HCT116 (cell line): ENCODE data around the gene KMT5C.

Experiments used
- CEBPB ChIP-seq: IDR thresholded peaks from 2 replicates; pipeline ENCODE4 v1.6.1; 2012; ENCODE audit warnings: low read depth
- EZH2 ChIP-seq: fragments of 200-600 bp; sonication (generic); IDR thresholded peaks from 2 replicates; pipeline ENCODE4 v1.6.1; 2017; ENCODE audit warnings: antibody characterized with exemption, mixed run types
- POLR2A ChIP-seq: IDR thresholded peaks from 2 replicates; pipeline ENCODE4 v1.7.0; 2011; ENCODE audit warnings: borderline replicate concordance; ENCODE audit not compliant: insufficient read depth, insufficient read length; ENCODE audit errors: extremely low read depth
- POLR2AphosphoS5 ChIP-seq: IDR thresholded peaks from 2 replicates; pipeline ENCODE4 v1.6.1; 2011; ENCODE audit warnings: mild to moderate bottlenecking, low read depth, low read length, moderate library complexity
- TCF7L2 ChIP-seq: IDR thresholded peaks from 2 replicates; pipeline ENCODE4 v1.7.0; 2011; ENCODE audit warnings: borderline replicate concordance, inconsistent platforms; ENCODE audit not compliant: insufficient read depth, insufficient read length; ENCODE audit errors: extremely low read depth
- TF ChIP-seq, protein P1 (sequence below): IDR thresholded peaks from 2 replicates; pipeline ENCODE4 v1.6.1; 2011; ENCODE audit warnings: mild to moderate bottlenecking, low read length, moderate library complexity; ENCODE audit not compliant: insufficient replicate concordance; ENCODE audit errors: extremely low read depth
- TF ChIP-seq, protein P2 (sequence below), 3 experiments: fragments of 200-600 bp in 1 of 3; sonication (generic) in 1 of 3; IDR thresholded peaks in 2 of 3; conservative IDR thresholded peaks in 1 of 3; 2 replicates each; pipeline ENCODE4 v1.5.1; 2012 to 2017; ENCODE audit warnings: low read depth in 2 of 3, low read length in 2 of 3, antibody characterized with exemption in 1 of 3, borderline replicate concordance in 1 of 3, control low read depth in 1 of 3, mild to moderate bottlenecking in 1 of 3, mixed read lengths in 1 of 3, mixed run types in 1 of 3, moderate library complexity in 1 of 3; ENCODE audit not compliant: insufficient read depth in 1 of 3
- TF ChIP-seq, protein P3 (sequence below): IDR thresholded peaks from 2 replicates; pipeline ENCODE4 v1.6.1; 2012
- TF ChIP-seq, protein P4 (sequence below): IDR thresholded peaks from 2 replicates; pipeline ENCODE4 v1.6.1; 2012; ENCODE audit warnings: low read depth

DNA sequence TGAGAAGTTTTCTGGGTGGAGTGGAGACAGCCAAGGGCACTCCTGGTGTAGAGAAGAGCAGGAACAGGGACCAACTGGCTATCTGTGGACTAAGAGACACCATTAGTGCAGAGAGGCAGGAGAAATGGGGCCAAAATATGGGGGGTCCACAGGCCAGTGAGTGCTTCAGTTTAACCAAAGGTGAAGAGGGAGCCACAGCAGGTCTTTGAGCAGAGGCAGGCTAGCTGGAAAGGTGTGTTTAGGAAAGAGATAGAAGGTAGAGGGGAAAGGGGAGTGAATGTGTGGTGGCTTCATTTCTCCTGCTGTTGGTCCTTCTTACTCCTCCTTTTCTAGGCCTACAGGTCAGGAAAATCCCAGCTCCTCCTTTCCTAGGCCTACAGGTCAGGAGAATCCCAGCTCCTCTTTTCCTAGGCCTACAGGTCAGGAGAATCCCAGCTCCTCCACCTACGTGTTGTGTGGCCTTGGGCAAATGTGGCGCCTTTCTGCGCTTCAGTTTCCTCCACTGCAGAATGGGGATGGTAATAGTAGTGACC lies 42.9 kb downstream of the KMT5C start:
- TF ChIP-seq, protein P1, sequence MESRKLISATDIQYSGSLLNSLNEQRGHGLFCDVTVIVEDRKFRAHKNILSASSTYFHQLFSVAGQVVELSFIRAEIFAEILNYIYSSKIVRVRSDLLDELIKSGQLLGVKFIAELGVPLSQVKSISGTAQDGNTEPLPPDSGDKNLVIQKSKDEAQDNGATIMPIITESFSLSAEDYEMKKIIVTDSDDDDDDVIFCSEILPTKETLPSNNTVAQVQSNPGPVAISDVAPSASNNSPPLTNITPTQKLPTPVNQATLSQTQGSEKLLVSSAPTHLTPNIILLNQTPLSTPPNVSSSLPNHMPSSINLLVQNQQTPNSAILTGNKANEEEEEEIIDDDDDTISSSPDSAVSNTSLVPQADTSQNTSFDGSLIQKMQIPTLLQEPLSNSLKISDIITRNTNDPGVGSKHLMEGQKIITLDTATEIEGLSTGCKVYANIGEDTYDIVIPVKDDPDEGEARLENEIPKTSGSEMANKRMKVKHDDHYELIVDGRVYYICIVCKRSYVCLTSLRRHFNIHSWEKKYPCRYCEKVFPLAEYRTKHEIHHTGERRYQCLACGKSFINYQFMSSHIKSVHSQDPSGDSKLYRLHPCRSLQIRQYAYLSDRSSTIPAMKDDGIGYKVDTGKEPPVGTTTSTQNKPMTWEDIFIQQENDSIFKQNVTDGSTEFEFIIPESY, result no peak
- no peak for TF ChIP-seq CEBPB
- TF ChIP-seq, protein P2, sequence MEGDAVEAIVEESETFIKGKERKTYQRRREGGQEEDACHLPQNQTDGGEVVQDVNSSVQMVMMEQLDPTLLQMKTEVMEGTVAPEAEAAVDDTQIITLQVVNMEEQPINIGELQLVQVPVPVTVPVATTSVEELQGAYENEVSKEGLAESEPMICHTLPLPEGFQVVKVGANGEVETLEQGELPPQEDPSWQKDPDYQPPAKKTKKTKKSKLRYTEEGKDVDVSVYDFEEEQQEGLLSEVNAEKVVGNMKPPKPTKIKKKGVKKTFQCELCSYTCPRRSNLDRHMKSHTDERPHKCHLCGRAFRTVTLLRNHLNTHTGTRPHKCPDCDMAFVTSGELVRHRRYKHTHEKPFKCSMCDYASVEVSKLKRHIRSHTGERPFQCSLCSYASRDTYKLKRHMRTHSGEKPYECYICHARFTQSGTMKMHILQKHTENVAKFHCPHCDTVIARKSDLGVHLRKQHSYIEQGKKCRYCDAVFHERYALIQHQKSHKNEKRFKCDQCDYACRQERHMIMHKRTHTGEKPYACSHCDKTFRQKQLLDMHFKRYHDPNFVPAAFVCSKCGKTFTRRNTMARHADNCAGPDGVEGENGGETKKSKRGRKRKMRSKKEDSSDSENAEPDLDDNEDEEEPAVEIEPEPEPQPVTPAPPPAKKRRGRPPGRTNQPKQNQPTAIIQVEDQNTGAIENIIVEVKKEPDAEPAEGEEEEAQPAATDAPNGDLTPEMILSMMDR (IDR thresholded peaks at IDR 0.05 in 2 of 3, conservative IDR thresholded peaks at IDR 0.05 in 1 of 3; ENCODE audit: borderline replicate concordance in 1 of 3, insufficient read depth in 1 of 3, low read depth in 2 of 3, low read length in 2 of 3), result no peak
- no peak for TF ChIP-seq POLR2A
- TF ChIP-seq, protein P3, sequence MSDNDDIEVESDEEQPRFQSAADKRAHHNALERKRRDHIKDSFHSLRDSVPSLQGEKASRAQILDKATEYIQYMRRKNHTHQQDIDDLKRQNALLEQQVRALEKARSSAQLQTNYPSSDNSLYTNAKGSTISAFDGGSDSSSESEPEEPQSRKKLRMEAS, result no peak
- no peak for TF ChIP-seq TCF7L2
- TF ChIP-seq, protein P4, sequence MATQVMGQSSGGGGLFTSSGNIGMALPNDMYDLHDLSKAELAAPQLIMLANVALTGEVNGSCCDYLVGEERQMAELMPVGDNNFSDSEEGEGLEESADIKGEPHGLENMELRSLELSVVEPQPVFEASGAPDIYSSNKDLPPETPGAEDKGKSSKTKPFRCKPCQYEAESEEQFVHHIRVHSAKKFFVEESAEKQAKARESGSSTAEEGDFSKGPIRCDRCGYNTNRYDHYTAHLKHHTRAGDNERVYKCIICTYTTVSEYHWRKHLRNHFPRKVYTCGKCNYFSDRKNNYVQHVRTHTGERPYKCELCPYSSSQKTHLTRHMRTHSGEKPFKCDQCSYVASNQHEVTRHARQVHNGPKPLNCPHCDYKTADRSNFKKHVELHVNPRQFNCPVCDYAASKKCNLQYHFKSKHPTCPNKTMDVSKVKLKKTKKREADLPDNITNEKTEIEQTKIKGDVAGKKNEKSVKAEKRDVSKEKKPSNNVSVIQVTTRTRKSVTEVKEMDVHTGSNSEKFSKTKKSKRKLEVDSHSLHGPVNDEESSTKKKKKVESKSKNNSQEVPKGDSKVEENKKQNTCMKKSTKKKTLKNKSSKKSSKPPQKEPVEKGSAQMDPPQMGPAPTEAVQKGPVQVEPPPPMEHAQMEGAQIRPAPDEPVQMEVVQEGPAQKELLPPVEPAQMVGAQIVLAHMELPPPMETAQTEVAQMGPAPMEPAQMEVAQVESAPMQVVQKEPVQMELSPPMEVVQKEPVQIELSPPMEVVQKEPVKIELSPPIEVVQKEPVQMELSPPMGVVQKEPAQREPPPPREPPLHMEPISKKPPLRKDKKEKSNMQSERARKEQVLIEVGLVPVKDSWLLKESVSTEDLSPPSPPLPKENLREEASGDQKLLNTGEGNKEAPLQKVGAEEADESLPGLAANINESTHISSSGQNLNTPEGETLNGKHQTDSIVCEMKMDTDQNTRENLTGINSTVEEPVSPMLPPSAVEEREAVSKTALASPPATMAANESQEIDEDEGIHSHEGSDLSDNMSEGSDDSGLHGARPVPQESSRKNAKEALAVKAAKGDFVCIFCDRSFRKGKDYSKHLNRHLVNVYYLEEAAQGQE, result no peak
- TF ChIP-seq POLR2AphosphoS5, result no peak
- no peak for TF ChIP-seq EZH2
